ENCODE measurements around the gene RPS6KB1. TPM values are rescaled to one million over a fixed set of nuclear protein-coding genes. Genes with fewer than 3 reads are reported as not detected.
"Not testable (repeated sequence)": the region's sequence is repeated elsewhere in the genome, so short reads cannot be mapped to it uniquely, and the experiment has no call there.

Gene RPS6KB1
- polyA plus RNA-seq, 1 of the 3 experiments (the other 2 are of a cell fraction), result 13.4 TPM

DNA sequence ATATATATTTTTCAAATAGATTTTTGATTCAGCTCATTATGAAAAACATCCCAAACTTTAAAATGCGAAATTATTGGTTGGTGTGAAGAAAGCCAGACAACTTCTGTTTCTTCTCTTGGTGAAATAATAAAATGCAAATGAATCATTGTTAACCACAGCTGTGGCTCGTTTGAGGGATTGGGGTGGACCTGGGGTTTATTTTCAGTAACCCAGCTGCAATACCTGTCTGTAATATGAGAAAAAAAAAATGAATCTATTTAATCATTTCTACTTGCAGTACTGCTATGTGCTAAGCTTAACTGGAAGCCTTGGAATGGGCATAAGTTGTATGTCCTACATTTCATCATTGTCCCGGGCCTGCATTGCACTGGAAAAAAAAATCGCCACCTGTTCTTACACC is 54.4 kb downstream of the RPS6KB1 start:
- DNase-seq; H3K79me2 ChIP-seq (ENCODE audit: insufficient read depth); H3K4me3 ChIP-seq (ENCODE audit: low read depth in 2 of 2, low read length in 1 of 2); H3K4me1 ChIP-seq (ENCODE audit: control insufficient read depth in 1 of 2, insufficient read depth in 2 of 2, low read depth in 1 of 2, low read length in 1 of 2); H3K9ac ChIP-seq; H3K9me2 ChIP-seq; H3K9me3 ChIP-seq; CTCF ChIA-PET; H3K4me2 ChIP-seq; H3K27ac ChIP-seq (ENCODE audit: low read depth in 2 of 2, low read length in 1 of 2); H3K27me3 ChIP-seq (ENCODE audit: insufficient read depth); H4K20me1 ChIP-seq (ENCODE audit: insufficient read depth); POLR2A ChIA-PET; H2AFZ ChIP-seq (ENCODE audit: low read depth): not testable (repeated sequence)
- Histone ChIP-seq H3F3A (replicated peaks; ENCODE audit: insufficient read depth) (peaks cover 13% of the 10 kb centered on the region), H3K36me3 (replicated peaks in 1 of 2; ENCODE audit: control insufficient read depth in 1 of 2, insufficient read depth in 2 of 2, low read length in 1 of 2) (peaks cover 76 to 80% of the 10 kb centered on the region in 2 experiments)
- WGBS (ENCODE audit: low lambda C conversion rate), result 87% methylated on average over 4 of the region's 4 CpGs

GRCh38 chr17:59950049-59950448 is 57.1 kb downstream of the RPS6KB1 start:
- no peaks in the 10 kb centered on the region for H4K20me1 ChIP-seq (ENCODE audit: insufficient read depth)
- peaks cover 20% of the 10 kb centered on the region for H3F3A ChIP-seq (replicated peaks; ENCODE audit: insufficient read depth)
- WGBS (ENCODE audit: low lambda C conversion rate), result 96% methylated on average over 3 of the region's 3 CpGs
- no peak overlapping the region for H3K9ac ChIP-seq
- H2AFZ ChIP-seq (ENCODE audit: low read depth), result no peak overlapping the region
- H3K27ac ChIP-seq (ENCODE audit: low read depth in 2 of 2, low read length in 1 of 2), result no peak overlapping the region
- no peak overlapping the region for H3K4me2 ChIP-seq
- no peak overlapping the region for H3K4me3 ChIP-seq (ENCODE audit: low read depth in 2 of 2, low read length in 1 of 2)
- CTCF ChIA-PET, result interaction anchor here (0.6 to 2.6 kb wide), 5 partner anchors 15 to 196 kb away, joined by 3 to 10 read pairs (median 3); partner anchors contain the start of gene RNFT1
- no peaks in the 10 kb centered on the region for H3K9me3 ChIP-seq
- TF ChIP-seq SIN3A (IDR thresholded peaks at IDR 0.05; ENCODE audit: borderline replicate concordance, low read depth, low read length) (no peak), YY1 (IDR thresholded peaks at IDR 0.05; ENCODE audit: low read depth) (no peak), MAX (IDR thresholded peaks at IDR 0.05; ENCODE audit: low read depth) (no peak), MXI1 (IDR thresholded peaks at IDR 0.05; ENCODE audit: low read depth, low read length) (no peak), FOXM1 (IDR thresholded peaks at IDR 0.05; ENCODE audit: low read depth) (no peak), NFIC (IDR thresholded peaks at IDR 0.05; ENCODE audit: borderline replicate concordance) (no peak), CTCF (IDR thresholded peaks at IDR 0.05) (no peak), USF2 (IDR thresholded peaks at IDR 0.05; ENCODE audit: borderline replicate concordance, low read depth, low read length) (no peak), RCOR1 (IDR thresholded peaks at IDR 0.05; ENCODE audit: low read length) (no peak), USF1 (IDR thresholded peaks at IDR 0.05; ENCODE audit: borderline replicate concordance, low read depth) (no peak), NRF1 (IDR thresholded peaks at IDR 0.05; ENCODE audit: low read depth, low read length) (no peak), PBX3 (IDR thresholded peaks at IDR 0.05) (no peak), GATA2 (CRISPR knock-in tag; IDR thresholded peaks at IDR 0.05) (no peak), ELF1 (IDR thresholded peaks at IDR 0.05) (no peak)
- TF ChIP-seq, protein P1, sequence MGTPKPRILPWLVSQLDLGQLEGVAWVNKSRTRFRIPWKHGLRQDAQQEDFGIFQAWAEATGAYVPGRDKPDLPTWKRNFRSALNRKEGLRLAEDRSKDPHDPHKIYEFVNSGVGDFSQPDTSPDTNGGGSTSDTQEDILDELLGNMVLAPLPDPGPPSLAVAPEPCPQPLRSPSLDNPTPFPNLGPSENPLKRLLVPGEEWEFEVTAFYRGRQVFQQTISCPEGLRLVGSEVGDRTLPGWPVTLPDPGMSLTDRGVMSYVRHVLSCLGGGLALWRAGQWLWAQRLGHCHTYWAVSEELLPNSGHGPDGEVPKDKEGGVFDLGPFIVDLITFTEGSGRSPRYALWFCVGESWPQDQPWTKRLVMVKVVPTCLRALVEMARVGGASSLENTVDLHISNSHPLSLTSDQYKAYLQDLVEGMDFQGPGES (IDR thresholded peaks at IDR 0.05; ENCODE audit: low read depth, low read length), result no peak
- TF ChIP-seq, protein P2, sequence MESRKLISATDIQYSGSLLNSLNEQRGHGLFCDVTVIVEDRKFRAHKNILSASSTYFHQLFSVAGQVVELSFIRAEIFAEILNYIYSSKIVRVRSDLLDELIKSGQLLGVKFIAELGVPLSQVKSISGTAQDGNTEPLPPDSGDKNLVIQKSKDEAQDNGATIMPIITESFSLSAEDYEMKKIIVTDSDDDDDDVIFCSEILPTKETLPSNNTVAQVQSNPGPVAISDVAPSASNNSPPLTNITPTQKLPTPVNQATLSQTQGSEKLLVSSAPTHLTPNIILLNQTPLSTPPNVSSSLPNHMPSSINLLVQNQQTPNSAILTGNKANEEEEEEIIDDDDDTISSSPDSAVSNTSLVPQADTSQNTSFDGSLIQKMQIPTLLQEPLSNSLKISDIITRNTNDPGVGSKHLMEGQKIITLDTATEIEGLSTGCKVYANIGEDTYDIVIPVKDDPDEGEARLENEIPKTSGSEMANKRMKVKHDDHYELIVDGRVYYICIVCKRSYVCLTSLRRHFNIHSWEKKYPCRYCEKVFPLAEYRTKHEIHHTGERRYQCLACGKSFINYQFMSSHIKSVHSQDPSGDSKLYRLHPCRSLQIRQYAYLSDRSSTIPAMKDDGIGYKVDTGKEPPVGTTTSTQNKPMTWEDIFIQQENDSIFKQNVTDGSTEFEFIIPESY (IDR thresholded peaks at IDR 0.05; ENCODE audit: borderline replicate concordance, low read depth), result no peak
- POLR2A ChIA-PET, result no interaction called here
- no peaks in the 10 kb centered on the region for H3K9me2 ChIP-seq
- no peaks in the 10 kb centered on the region for H3K79me2 ChIP-seq (ENCODE audit: insufficient read depth)
- no peaks in the 10 kb centered on the region for H3K27me3 ChIP-seq (ENCODE audit: insufficient read depth)
- H3K36me3 ChIP-seq (replicated peaks in 1 of 2; ENCODE audit: control insufficient read depth in 1 of 2, insufficient read depth in 2 of 2, low read length in 1 of 2), result peaks cover 80 to 83% of the 10 kb centered on the region in 2 experiments
- no peak for DNase-seq
- no peaks in the 10 kb centered on the region for H3K4me1 ChIP-seq (ENCODE audit: control insufficient read depth in 1 of 2, insufficient read depth in 2 of 2, low read depth in 1 of 2, low read length in 1 of 2)
